Choroid plexus epithelial cell (primary cell): ENCODE results near the gene RGS7.
"Not testable (repeated sequence)": the region's sequence is repeated elsewhere in the genome, so short reads cannot be mapped to it uniquely, and the experiment has no call there.

Source experiments
- DNase-seq: peaks from one replicate; pipeline ENCODE4 v3.0.0-alpha.2; 2010; ENCODE audit warnings: low read depth
- H3K4me3 ChIP-seq: 2 replicates; pipeline ENCODE4 v1.5.1; 2011; ENCODE audit warnings: low read depth, mild to moderate bottlenecking, control low read depth, low read length, moderate library complexity
- CTCF ChIP-seq: conservative IDR thresholded peaks from 2 replicates; pipeline ENCODE4 v1.5.1; 2011; ENCODE audit warnings: low read depth, mild to moderate bottlenecking, control low read depth, inconsistent platforms, low read length, moderate library complexity

RGS7 gene

GRCh38 chr1:241143765-241144442 lies 213.1 kb downstream of the RGS7 start:
- TF ChIP-seq CTCF = no peak
- DNase-seq = no peak
- no peak overlapping the region for H3K4me3 ChIP-seq

GRCh38 chr1:241142493-241142892 lies 214.5 kb downstream of the RGS7 start:
- no peak overlapping the region for H3K4me3 ChIP-seq
- DNase-seq = no peak
- TF ChIP-seq CTCF = no peak

DNA sequence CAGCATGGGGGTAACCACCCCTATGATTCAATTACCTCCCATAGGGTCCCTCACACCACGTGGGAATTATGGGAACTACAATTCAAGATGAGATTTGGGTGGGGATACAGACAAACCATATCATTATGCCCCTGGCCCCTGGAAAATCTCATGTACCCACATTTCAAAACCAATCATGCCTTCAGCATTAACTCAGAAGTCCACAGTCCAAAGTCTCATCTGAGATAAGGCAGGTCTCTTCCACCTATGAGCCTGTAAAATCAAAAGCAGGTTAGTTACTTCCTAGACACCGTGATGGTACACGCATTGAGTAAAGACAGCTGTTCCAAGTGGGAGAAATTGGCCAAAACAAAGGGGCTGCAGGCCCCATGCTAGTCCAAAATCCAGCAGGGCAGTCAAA lies 215.4 kb downstream of the RGS7 start:
- H3K4me3 ChIP-seq, DNase-seq: not testable (repeated sequence)

DNA sequence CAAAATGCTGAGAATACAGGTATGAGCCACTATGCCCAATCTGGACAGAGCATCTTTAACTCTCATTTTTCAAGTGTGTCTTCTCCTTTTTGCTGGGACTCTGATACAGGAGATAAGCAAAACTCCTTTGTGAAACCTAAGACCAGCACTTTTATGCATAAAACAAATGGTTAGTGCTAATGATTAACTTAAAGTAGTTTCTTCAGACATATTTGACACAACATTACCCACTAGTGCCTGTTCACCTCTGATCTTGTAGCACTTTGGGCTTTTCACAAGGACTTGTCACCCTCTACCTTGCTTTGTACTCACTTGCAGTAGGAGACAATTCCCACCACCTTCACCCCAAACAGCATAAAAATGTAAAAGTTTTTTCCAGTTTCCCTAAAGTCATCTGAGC lies 216.3 kb downstream of the RGS7 start:
- TF ChIP-seq CTCF = no peak
- no peak overlapping the region for H3K4me3 ChIP-seq
- no peak for DNase-seq

GRCh38 chr1:241139047-241139446 lies 218.0 kb downstream of the RGS7 start:
- no peak for DNase-seq
- no peak overlapping the region for H3K4me3 ChIP-seq
- TF ChIP-seq CTCF = no peak

DNA sequence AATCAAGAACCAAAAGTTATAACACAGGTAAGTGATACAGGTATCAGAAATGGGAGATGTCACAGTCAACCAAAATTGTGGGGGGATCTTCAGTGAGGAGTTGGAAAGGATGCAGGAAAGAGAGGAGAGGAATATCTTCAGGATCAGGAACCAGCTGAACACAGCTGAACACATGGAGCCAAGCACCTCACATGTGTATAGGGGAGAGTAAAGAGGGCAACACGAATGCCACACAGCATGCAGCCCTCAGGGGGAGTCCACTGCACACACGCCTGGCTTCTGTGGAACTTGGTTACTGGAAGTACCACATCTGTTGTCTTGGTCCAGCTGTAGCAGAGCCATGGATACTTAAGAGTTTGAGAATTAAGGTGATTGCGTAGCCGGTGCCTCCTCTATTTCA lies 218.8 kb downstream of the RGS7 start:
- TF ChIP-seq CTCF = no peak
- DNase-seq = no peak
- H3K4me3 ChIP-seq = no peak overlapping the region

DNA sequence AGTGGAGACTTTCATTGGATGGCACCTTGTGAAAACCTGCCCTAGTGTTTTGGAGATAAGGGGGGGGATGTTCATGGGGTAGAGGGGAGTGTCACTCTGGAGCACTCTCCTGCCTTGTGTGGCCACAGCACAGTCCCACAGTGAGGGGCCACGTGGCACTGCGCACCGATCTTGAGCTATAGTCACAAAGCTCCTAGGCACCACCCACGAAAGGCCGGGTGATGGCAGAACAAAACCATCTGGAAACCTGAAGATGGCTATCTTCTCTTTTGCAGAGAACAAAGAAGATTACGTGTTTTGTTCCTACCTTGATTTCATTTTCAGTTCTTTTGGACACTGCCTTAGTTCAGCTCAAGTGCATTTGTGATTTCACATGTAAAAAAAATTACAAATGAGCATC lies 220.6 kb downstream of the RGS7 start:
- no peak overlapping the region for H3K4me3 ChIP-seq
- no peak for TF ChIP-seq CTCF
- DNase-seq = no peak

DNA sequence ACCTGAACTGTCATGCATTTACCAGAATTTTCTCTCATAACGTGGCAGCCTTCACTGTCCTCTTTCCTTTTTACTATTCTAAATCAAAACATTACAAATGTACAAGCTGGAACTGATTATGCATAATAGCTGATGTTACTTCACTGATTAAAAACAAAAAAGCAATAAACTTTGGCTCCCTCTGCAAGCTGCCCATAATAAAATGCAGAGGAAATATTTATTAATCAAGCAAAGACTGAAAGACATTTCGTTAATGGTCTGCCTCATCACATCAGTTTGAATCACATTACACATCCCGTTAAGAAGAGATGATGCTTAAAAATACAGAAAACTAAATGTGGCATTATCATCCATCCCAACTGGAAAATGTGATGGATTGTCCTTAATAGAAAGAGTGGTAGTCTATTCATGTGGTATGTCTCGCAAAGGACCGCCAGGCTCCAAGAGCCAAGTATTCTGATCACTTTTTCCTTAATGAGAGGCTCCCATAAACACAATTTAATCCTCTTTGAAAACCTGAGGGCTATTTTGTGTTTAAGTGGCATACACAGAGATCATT lies 225.3 kb downstream of the RGS7 start:
- H3K4me3 ChIP-seq = no peak overlapping the region
- TF ChIP-seq CTCF = no peak
- DNase-seq = no peak
